ENCODE measurements around the gene SLC17A7. TPM values are rescaled to one million over a fixed set of nuclear protein-coding genes. Genes with fewer than 3 reads are reported as not detected.

SLC17A7 gene
- total and polyA plus RNA-seq, 2 of the 8 experiments (the other 6 are each of a cell fraction or from before 2014, with no cell fraction given), result 2.7 to 3.0 TPM

GRCh38 chr19:49439836-49440235, 1.5 kb downstream of the SLC17A7 start:
- no peaks in the 10 kb centered on the region for H3K36me3 ChIP-seq (ENCODE audit: control insufficient read depth in 2 of 4, insufficient read depth in 4 of 4, low read length in 3 of 4)
- no peak overlapping the region for H4K5ac ChIP-seq (ENCODE audit: insufficient read length, low read depth, low read length)
- ChIA-PET CTCF (ENCODE audit: partially characterized antibody) (interaction anchor here (1.1 to 3.3 kb wide), 4 partner anchors 10 to 48 kb away, joined by 4 to 15 read pairs (median 10); partner anchors contain the start of gene PIH1D1), POLR2A (ENCODE audit: partially characterized antibody) (interaction anchor here (0.7 to 4.1 kb wide), 3 partner anchors 13 to 88 kb away, joined by 3 to 13 read pairs (median 8); partner anchors contain the start of genes ALDH16A1, GFY, PIH1D1 and RCN3)
- DNase-seq (ENCODE audit: low read depth in 1 of 2, low spot score in 2 of 2), result no peak
- H2BK20ac ChIP-seq (ENCODE audit: low read length), result no peak overlapping the region
- H3K18ac ChIP-seq (ENCODE audit: extremely low read depth, low read length), result no peak overlapping the region
- no peak for TF ChIP-seq TCF12 (IDR thresholded peaks at IDR 0.05; ENCODE audit: low read depth, low read length)
- no peak overlapping the region for H3K14ac ChIP-seq (ENCODE audit: insufficient read length)
- H2BK5ac ChIP-seq (ENCODE audit: low read depth, low read length), result no peak overlapping the region
- H4K8ac ChIP-seq (ENCODE audit: extremely low read depth, insufficient read depth, low read length), result no peak overlapping the region
- H4K91ac ChIP-seq (replicated peaks; ENCODE audit: insufficient read length, low read length), result no peak overlapping the region
- H2AK5ac ChIP-seq (ENCODE audit: low read depth, low read length), result no peak overlapping the region; the same call in 1 of the 2 replicates
- H3K27me3 ChIP-seq (replicated peaks in 1 of 4; ENCODE audit: control insufficient read depth in 3 of 4, extremely low read depth in 1 of 4, insufficient read depth in 3 of 4, low read length in 3 of 4), result peaks cover 25 to 48% (median 43%) of the 10 kb centered on the region in 4 experiments
- 0 out of 2 replicates have a peak overlapping the region, but pooled peaks have one; percentile 77 for H2BK12ac ChIP-seq (ENCODE audit: low read depth, low read length)
- no peak overlapping the region for H2BK15ac ChIP-seq (ENCODE audit: low read length)
- H3K4ac ChIP-seq (replicated peaks; ENCODE audit: insufficient read length, low read depth, low read length), result no peak overlapping the region
- 81% methylated on average over 4 of the region's 6 CpGs; no CpG with 5 or more reads in 1 of the 2 experiments for WGBS, 2 experiments (ENCODE audit: extremely low coverage in 1 of 2, insufficient coverage in 1 of 2, insufficient read length in 1 of 2, insufficient replicate concordance in 2 of 2, low coverage in 1 of 2, low lambda C conversion rate in 2 of 2, missing lambda C conversion rate in 1 of 2)
- no peak overlapping the region for H2AFZ ChIP-seq (ENCODE audit: low read length)
- no peak overlapping the region for H3K23ac ChIP-seq (ENCODE audit: insufficient read length)
- H3K79me1 ChIP-seq (ENCODE audit: low read depth, low read length), result no peaks in the 10 kb centered on the region
- no peak overlapping the region for H2BK120ac ChIP-seq (replicated peaks; ENCODE audit: low read depth, low read length)
- H3K79me2 ChIP-seq (ENCODE audit: control insufficient read depth in 1 of 2, insufficient read depth in 2 of 2, low read length in 2 of 2), result no peaks in the 10 kb centered on the region
- FAIRE-seq, result no peak
- peaks cover 0 to 13% (median 8%) of the 10 kb centered on the region in 4 experiments; a peak in 5 of 7 replicates for H3K4me1 ChIP-seq (replicated peaks in 1 of 4; ENCODE audit: control insufficient read depth in 3 of 4, insufficient read depth in 4 of 4, low read length in 3 of 4)
- no peak overlapping the region for H3K4me3 ChIP-seq (ENCODE audit: extremely low read depth in 1 of 4, insufficient read depth in 2 of 4, low read depth in 3 of 4, low read length in 4 of 4)
- H3K27ac ChIP-seq (ENCODE audit: low read depth, low read length), result no peak overlapping the region
- H4K20me1 ChIP-seq (replicated peaks in 1 of 2; ENCODE audit: control insufficient read depth in 1 of 2, insufficient read depth in 2 of 2, low read length in 2 of 2), result no peaks in the 10 kb centered on the region
- H3K4me2 ChIP-seq (ENCODE audit: insufficient read depth in 1 of 2, low read depth in 2 of 2, low read length in 2 of 2), result peak overlapping the region in 1 of 2 experiments; percentile 53; a peak in 1 of 4 replicates
- H3K23me2 ChIP-seq (ENCODE audit: low read depth, low read length), result peaks cover 20% of the 10 kb centered on the region; the same call in 1 of the 2 replicates
- no peaks in the 10 kb centered on the region for H3K9me3 ChIP-seq (ENCODE audit: insufficient read depth in 2 of 2, low read depth in 1 of 2, low read length in 1 of 2)
- no peak overlapping the region for H3K9ac ChIP-seq (replicated peaks in 1 of 4; ENCODE audit: extremely low read depth in 1 of 4, low read depth in 3 of 4, low read length in 3 of 4)
- H3K56ac ChIP-seq (replicated peaks; ENCODE audit: insufficient read length, low read depth, low read length), result no peak overlapping the region
